WERI-Rb-1 (cell line): ENCODE results near the gene CCDC82.

Experiments
- DNase-seq: peaks from one replicate; pipeline ENCODE4 v3.0.0-alpha.2; 2020
- H3K27ac ChIP-seq: fragments of 250-450 bp; sonication (Bioruptor Pico); 2 replicates; pipeline ENCODE4 v1.5.1; 2020; ENCODE audit warnings: mild to moderate bottlenecking, moderate library complexity
- H3K27me3 ChIP-seq: fragments of 250-450 bp; sonication (Bioruptor Pico); 2 replicates; pipeline ENCODE4 v1.5.1; 2021; ENCODE audit warnings: mild to moderate bottlenecking, low read depth, moderate library complexity; ENCODE audit not compliant: insufficient read depth, severe bottlenecking
- H3K36me3 ChIP-seq: fragments of 250-450 bp; sonication (Bioruptor Pico); 2 replicates; pipeline ENCODE4 v1.5.1; 2020; ENCODE audit warnings: mild to moderate bottlenecking, moderate library complexity
- H3K4me3 ChIP-seq: 2 replicates; pipeline ENCODE4 v1.5.1; 2011; ENCODE audit warnings: low read depth, mild to moderate bottlenecking, control low read depth, low read length
- H3K9me3 ChIP-seq: fragments of 250-450 bp; sonication (Bioruptor Pico); 2 replicates; pipeline ENCODE4 v1.5.1; 2021; ENCODE audit warnings: mild to moderate bottlenecking, moderate library complexity; ENCODE audit not compliant: severe bottlenecking
- TF ChIP-seq, protein P1 (sequence below): IDR thresholded peaks from 2 replicates; pipeline ENCODE4 v1.5.1; 2011; ENCODE audit warnings: low read depth, mild to moderate bottlenecking, control low read depth, inconsistent platforms, low read length

The CCDC82 gene

DNA sequence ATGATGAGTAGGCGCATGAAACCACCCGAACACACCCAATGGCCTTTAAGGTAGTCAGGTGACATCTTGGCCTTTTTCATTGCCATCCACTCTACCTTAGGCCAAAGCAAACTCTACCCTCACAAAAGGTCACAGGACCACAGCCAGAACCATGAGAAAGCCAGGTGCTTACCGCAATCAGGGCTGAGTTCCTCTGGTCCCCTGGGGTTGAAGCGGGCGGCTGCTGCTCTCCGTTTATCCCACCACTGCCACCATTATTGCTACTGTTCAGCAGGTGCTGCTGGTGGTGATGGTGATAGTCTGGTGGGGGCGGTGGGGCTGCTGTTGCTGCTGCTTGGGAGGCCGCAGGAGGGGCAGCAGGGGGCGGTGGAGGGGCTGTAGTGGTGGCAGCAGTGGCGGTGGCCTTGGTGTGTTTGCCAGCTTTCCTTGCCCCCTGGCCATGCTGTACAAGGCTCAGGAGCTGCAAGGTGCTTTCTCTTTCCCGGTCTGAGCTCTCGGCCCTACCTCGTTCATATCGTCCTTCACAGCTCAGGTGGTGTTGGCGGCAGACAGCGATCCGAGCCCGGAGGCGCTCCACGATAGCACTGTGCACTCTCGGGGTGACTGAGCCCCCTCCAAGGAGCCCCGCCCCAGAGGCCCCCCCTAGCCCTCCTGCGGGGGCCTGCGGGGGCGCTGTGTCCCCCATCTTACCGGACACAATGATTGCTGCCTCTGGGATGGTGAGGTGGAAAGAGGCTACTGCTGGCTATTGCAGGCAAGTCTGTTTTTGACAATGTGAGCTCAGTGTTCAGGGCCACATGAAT lies 48.3 kb downstream of the CCDC82 start:
- peak overlapping the region; percentile 99 for H3K4me3 ChIP-seq
- peak; percentile 57 for DNase-seq

DNA sequence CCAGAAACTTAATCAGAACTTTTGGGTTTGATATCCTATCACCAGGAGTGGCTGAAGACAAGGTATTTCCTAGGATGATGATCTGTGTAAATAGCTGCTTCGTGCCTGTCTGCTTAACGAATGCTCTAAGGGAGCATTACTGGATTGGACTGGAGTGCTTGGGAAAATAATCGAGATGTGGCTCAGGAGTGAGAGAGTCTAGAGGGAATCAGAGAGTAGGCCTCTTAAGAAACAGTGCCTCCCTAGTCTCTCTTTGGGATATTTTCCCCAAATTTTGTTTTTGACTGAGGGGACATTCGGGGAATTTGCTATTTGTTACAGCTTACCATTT lies 49.2 kb downstream of the CCDC82 start:
- DNase-seq: no peak
- Histone ChIP-seq H3K9me3 (no peaks in the 10 kb centered on the region), H3K36me3 (peaks cover 15% of the 10 kb centered on the region), H3K4me3 (peak overlapping the region; percentile 99), H3K27ac (peak overlapping the region; percentile 94; the same call in 1 of the 2 replicates), H3K27me3 (no peaks in the 10 kb centered on the region)
- TF ChIP-seq, protein P1, sequence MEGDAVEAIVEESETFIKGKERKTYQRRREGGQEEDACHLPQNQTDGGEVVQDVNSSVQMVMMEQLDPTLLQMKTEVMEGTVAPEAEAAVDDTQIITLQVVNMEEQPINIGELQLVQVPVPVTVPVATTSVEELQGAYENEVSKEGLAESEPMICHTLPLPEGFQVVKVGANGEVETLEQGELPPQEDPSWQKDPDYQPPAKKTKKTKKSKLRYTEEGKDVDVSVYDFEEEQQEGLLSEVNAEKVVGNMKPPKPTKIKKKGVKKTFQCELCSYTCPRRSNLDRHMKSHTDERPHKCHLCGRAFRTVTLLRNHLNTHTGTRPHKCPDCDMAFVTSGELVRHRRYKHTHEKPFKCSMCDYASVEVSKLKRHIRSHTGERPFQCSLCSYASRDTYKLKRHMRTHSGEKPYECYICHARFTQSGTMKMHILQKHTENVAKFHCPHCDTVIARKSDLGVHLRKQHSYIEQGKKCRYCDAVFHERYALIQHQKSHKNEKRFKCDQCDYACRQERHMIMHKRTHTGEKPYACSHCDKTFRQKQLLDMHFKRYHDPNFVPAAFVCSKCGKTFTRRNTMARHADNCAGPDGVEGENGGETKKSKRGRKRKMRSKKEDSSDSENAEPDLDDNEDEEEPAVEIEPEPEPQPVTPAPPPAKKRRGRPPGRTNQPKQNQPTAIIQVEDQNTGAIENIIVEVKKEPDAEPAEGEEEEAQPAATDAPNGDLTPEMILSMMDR: no peak

More for the DNA sequence above, 48.3 kb downstream of the CCDC82 start:
- Histone ChIP-seq H3K9me3 (no peaks in the 10 kb centered on the region), H3K36me3 (peaks cover 11% of the 10 kb centered on the region), H3K27ac (peak overlapping the region; percentile 94), H3K27me3 (no peaks in the 10 kb centered on the region)
- TF ChIP-seq, protein P1: peak; percentile 31; the same call in 1 of the 2 replicates

DNA sequence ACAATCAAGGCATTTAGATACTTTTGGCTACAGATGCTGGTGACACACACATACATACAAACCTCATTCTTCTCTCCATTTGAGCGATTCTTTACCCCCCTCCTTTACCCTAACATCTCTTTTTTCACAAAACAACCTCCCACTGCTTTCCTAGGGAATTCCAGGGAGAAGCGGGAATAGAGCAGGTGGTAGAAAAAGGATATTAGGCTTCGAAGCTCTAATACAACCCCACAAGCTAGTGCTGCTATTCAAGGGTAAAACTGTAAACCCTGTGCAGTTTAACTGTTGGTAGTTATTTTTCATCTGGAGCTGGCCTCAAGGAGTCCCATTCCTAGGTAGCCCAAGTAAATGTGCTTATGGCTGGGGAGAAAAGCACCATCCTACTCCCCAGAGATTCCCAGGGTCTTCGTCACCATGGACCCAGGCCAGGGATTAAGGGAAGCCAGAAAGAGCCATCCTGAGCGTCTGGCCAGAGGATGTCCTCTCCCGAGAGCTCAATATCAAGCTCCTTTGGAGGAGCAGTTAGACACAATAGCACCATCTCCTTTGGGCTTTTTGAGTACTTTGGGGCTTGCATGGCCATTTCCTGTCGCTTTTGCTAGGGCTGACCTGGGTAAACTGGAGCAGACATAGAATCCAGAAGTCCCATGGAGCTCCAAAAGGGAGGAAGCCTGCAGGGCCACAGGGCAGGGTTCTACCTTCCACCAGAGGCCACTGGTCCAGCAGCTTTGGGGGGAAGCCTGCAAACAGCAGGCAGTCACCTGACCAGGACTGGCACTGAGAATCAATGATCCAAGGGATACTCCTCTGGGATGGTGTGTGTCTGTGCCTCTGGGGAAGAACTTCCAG lies 49.8 kb downstream of the CCDC82 start:
- Histone ChIP-seq H3K4me3 (peak overlapping the region; percentile 99), H3K9me3 (no peaks in the 10 kb centered on the region), H3K27me3 (no peaks in the 10 kb centered on the region), H3K36me3 (peaks cover 21% of the 10 kb centered on the region), H3K27ac (peak overlapping the region; percentile 59)
- TF ChIP-seq, protein P1: no peak
- DNase-seq: no peak

DNA sequence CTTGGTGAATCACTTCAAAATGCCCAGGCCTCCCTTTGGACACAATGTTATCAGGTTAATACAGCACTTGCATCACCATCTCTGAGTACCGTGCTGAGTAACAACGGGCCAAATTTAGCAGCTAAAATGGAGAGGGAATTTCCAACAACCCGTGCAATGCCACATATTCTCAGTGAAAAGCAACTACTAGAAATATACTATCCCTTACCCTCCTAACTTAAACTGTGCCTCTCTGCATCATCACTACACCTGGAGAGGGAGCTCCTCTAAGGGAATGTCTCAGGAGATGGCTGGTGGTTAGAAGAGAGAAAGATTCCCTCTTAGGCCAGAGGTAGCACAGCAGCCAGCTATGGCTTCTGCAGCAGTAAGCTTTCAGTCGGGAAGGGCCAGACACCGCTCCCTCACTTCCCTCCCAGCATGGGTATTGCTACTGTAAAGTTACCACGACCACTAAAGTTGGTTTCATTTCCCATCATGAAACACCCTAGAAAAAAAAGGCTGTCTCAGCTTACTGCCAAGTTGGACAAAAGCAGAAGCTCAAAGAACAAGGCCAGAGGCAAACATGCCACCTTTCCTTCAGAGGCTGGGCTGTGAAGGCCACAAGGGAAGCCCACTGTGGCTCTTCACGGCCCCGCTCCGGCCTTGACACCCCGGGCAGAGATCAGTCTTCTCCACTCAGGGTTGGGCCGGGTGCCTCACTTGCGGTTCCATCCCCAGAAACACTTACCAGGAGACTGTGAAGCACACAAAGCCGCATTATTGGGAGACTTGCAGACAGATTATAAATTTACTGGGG lies 50.6 kb downstream of the CCDC82 start:
- Histone ChIP-seq H3K36me3 (peaks cover 28% of the 10 kb centered on the region), H3K27ac (peak overlapping the region; percentile 59), H3K4me3 (peak overlapping the region; percentile 99), H3K27me3 (no peaks in the 10 kb centered on the region), H3K9me3 (no peaks in the 10 kb centered on the region)
- TF ChIP-seq, protein P1: no peak
- DNase-seq: no peak

DNA sequence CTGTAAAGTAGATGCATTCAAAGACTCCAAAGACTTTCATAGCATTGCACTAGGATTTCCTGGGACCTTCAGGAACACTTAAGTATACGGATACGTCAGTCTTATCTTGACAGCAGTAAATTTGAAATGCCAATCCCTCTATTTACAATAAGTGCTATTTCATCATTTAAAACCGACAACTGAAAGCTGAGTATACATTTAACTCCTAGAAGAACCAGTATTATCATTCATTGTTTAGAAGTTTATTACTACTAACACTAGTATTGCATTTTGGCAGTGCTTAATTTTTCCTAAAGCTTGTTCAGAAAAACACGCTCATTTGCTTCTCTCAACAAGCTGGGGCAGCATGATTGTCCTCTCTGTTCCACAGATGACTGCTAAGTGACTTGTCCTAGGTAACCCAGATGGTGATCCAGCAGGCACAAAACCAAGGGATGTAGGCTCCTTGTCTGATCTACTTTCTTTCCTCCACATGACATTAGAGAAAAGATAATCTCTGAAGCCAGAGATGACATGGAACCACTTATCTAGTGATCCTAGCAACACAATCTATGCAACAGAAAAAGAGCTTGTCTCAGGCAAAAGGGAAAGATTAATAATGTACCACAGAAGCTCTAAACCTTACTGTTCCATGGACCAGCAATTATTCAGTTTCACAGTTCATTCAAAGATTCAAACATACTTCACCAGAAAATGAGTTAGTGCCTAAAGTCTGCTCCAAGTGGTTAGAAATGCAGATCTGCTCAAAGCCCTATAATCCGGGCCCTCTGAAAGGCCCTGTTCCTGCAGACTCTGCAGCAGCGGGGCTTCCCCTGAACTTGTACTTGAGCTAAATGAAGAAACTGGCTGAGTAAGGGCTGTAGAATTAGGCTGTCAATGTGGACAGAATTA lies 51.9 kb downstream of the CCDC82 start:
- H3K27me3 ChIP-seq: no peaks in the 10 kb centered on the region
- peak overlapping the region; percentile 22 for H3K4me3 ChIP-seq
- peak; percentile 71 for DNase-seq
- H3K27ac ChIP-seq: peak overlapping the region; percentile 59
- H3K36me3 ChIP-seq: peaks cover 27% of the 10 kb centered on the region
- TF ChIP-seq, protein P1: no peak
- H3K9me3 ChIP-seq: no peaks in the 10 kb centered on the region
